ENCODE measurements around the gene FGF7.

Gene FGF7

GRCh38 chr15:49435174-49435573, 12.1 kb downstream of the FGF7 start:
- TF ChIP-seq SPI1 (IDR thresholded peaks at IDR 0.05; ENCODE audit: low read depth, low read length) (no peak), POLR2A (IDR thresholded peaks at IDR 0.05; ENCODE audit: low read depth, low read length) (no peak), TAF1 (IDR thresholded peaks at IDR 0.05; ENCODE audit: low read depth, low read length) (no peak)
- FAIRE-seq (no peak), DNase-seq (ENCODE audit: insufficient read length, low spot score) (no peak)

- FAIRE-seq (no peak), DNase-seq (ENCODE audit: insufficient read length, low spot score) (no peak)
- no peak for TF ChIP-seq TAF1 (IDR thresholded peaks at IDR 0.05; ENCODE audit: low read depth, low read length)
- no peak for TF ChIP-seq POU2F2 (IDR thresholded peaks at IDR 0.05; ENCODE audit: low read depth, low read length)
- TF ChIP-seq PAX5 (IDR thresholded peaks at IDR 0.05; ENCODE audit: insufficient read depth, low read length, severe bottlenecking), result no peak
- TF ChIP-seq POLR2A (IDR thresholded peaks at IDR 0.05; ENCODE audit: low read depth, low read length), result no peak
- TF ChIP-seq POLR2AphosphoS5 (IDR thresholded peaks at IDR 0.05; ENCODE audit: low read depth, low read length), result no peak
- no peak for TF ChIP-seq SPI1 (IDR thresholded peaks at IDR 0.05; ENCODE audit: low read depth, low read length)
Measured at GRCh38 chr15:49436751-49437150, 13.7 kb downstream of the FGF7 start.

- TF ChIP-seq POLR2A (IDR thresholded peaks at IDR 0.05; ENCODE audit: low read depth, low read length) (no peak), SPI1 (IDR thresholded peaks at IDR 0.05; ENCODE audit: low read depth, low read length) (peak; percentile 49; the same call in 1 of the 2 replicates)
- FAIRE-seq, result peak; percentile 81
- DNase-seq (ENCODE audit: insufficient read length, low spot score), result no peak
Measured at GRCh38 chr15:49438962-49439631, 16.1 kb downstream of the FGF7 start.

GRCh38 chr15:49439678-49440395, 16.8 kb downstream of the FGF7 start:
- FAIRE-seq (no peak), DNase-seq (ENCODE audit: insufficient read length, low spot score) (no peak)
- peak; percentile 13; the same call in 1 of the 2 replicates for TF ChIP-seq SPI1 (IDR thresholded peaks at IDR 0.05; ENCODE audit: low read depth, low read length)
- no peak for TF ChIP-seq POLR2AphosphoS5 (IDR thresholded peaks at IDR 0.05; ENCODE audit: low read depth, low read length)

- FAIRE-seq (no peak), DNase-seq (ENCODE audit: insufficient read length, low spot score) (no peak)
- no peak for TF ChIP-seq POLR2AphosphoS5 (IDR thresholded peaks at IDR 0.05; ENCODE audit: low read depth, low read length)
- no peak for TF ChIP-seq POLR2A (IDR thresholded peaks at IDR 0.05; ENCODE audit: low read depth, low read length)
- TF ChIP-seq POU2F2 (IDR thresholded peaks at IDR 0.05; ENCODE audit: low read depth, low read length), result no peak
- TF ChIP-seq SPI1 (IDR thresholded peaks at IDR 0.05; ENCODE audit: low read depth, low read length), result no peak
- no peak for TF ChIP-seq TAF1 (IDR thresholded peaks at IDR 0.05; ENCODE audit: low read depth, low read length)
- no peak for TF ChIP-seq PAX5 (IDR thresholded peaks at IDR 0.05; ENCODE audit: insufficient read depth, low read length, severe bottlenecking)
Measured at GRCh38 chr15:49441356-49441755, 18.3 kb downstream of the FGF7 start.

GRCh38 chr15:49441816-49442215, 18.8 kb downstream of the FGF7 start:
- FAIRE-seq (no peak), DNase-seq (ENCODE audit: insufficient read length, low spot score) (no peak)
- no peak for TF ChIP-seq POLR2AphosphoS5 (IDR thresholded peaks at IDR 0.05; ENCODE audit: low read depth, low read length)
- TF ChIP-seq TAF1 (IDR thresholded peaks at IDR 0.05; ENCODE audit: low read depth, low read length), result no peak
- no peak for TF ChIP-seq POLR2A (IDR thresholded peaks at IDR 0.05; ENCODE audit: low read depth, low read length)
- TF ChIP-seq SPI1 (IDR thresholded peaks at IDR 0.05; ENCODE audit: low read depth, low read length), result no peak
- TF ChIP-seq PAX5 (IDR thresholded peaks at IDR 0.05; ENCODE audit: insufficient read depth, low read length, severe bottlenecking), result no peak
- no peak for TF ChIP-seq POU2F2 (IDR thresholded peaks at IDR 0.05; ENCODE audit: low read depth, low read length)

- no peak for FAIRE-seq
- no peak for TF ChIP-seq POLR2A (IDR thresholded peaks at IDR 0.05; ENCODE audit: low read depth, low read length)
- TF ChIP-seq POU2F2 (IDR thresholded peaks at IDR 0.05; ENCODE audit: low read depth, low read length), result no peak
- TF ChIP-seq PAX5 (IDR thresholded peaks at IDR 0.05; ENCODE audit: insufficient read depth, low read length, severe bottlenecking), result no peak
- no peak for TF ChIP-seq SPI1 (IDR thresholded peaks at IDR 0.05; ENCODE audit: low read depth, low read length)
- no peak for DNase-seq (ENCODE audit: insufficient read length, low spot score)
Measured at GRCh38 chr15:49452595-49452994, 29.6 kb downstream of the FGF7 start.

- no peak for FAIRE-seq
- TF ChIP-seq TAF1 (IDR thresholded peaks at IDR 0.05; ENCODE audit: low read depth, low read length) (no peak), POU2F2 (IDR thresholded peaks at IDR 0.05; ENCODE audit: low read depth, low read length) (no peak), POLR2AphosphoS5 (IDR thresholded peaks at IDR 0.05; ENCODE audit: low read depth, low read length) (no peak), PAX5 (IDR thresholded peaks at IDR 0.05; ENCODE audit: insufficient read depth, low read length, severe bottlenecking) (no peak), SPI1 (IDR thresholded peaks at IDR 0.05; ENCODE audit: low read depth, low read length) (no peak), POLR2A (IDR thresholded peaks at IDR 0.05; ENCODE audit: low read depth, low read length) (no peak)
- no peak for DNase-seq (ENCODE audit: insufficient read length, low spot score)
Measured at GRCh38 chr15:49456166-49456565, 33.1 kb downstream of the FGF7 start.

- TF ChIP-seq POU2F2 (IDR thresholded peaks at IDR 0.05; ENCODE audit: low read depth, low read length) (no peak), POLR2AphosphoS5 (IDR thresholded peaks at IDR 0.05; ENCODE audit: low read depth, low read length) (no peak), POLR2A (IDR thresholded peaks at IDR 0.05; ENCODE audit: low read depth, low read length) (no peak), PAX5 (IDR thresholded peaks at IDR 0.05; ENCODE audit: insufficient read depth, low read length, severe bottlenecking) (no peak), SPI1 (IDR thresholded peaks at IDR 0.05; ENCODE audit: low read depth, low read length) (no peak), TAF1 (IDR thresholded peaks at IDR 0.05; ENCODE audit: low read depth, low read length) (no peak)
- DNase-seq (ENCODE audit: insufficient read length, low spot score) (no peak), FAIRE-seq (no peak)
Measured at GRCh38 chr15:49458145-49458544, 35.1 kb downstream of the FGF7 start.

- DNase-seq (ENCODE audit: insufficient read length, low spot score) (no peak), FAIRE-seq (no peak)
- TF ChIP-seq POU2F2 (IDR thresholded peaks at IDR 0.05; ENCODE audit: low read depth, low read length) (no peak), TAF1 (IDR thresholded peaks at IDR 0.05; ENCODE audit: low read depth, low read length) (no peak), POLR2AphosphoS5 (IDR thresholded peaks at IDR 0.05; ENCODE audit: low read depth, low read length) (no peak), SPI1 (IDR thresholded peaks at IDR 0.05; ENCODE audit: low read depth, low read length) (no peak), POLR2A (IDR thresholded peaks at IDR 0.05; ENCODE audit: low read depth, low read length) (no peak), PAX5 (IDR thresholded peaks at IDR 0.05; ENCODE audit: insufficient read depth, low read length, severe bottlenecking) (no peak)
Measured at GRCh38 chr15:49460411-49460941, 37.4 kb downstream of the FGF7 start.

Measured in GM12891 (cell line).